Osteocyte (in vitro differentiated cells): Measurements from ENCODE around the gene LAMC2. TPM values are rescaled to one million over a fixed set of nuclear protein-coding genes. Genes with fewer than 3 reads are reported as not detected.

ENCODE experiments used
- DNase-seq: peaks from one replicate; pipeline ENCODE4 v3.0.0; 2021; ENCODE audit warnings: mixed read lengths; ENCODE audit not compliant: unreplicated experiment; ENCODE audit errors: extremely low spot score
- H3K27ac Mint-ChIP-seq: one replicate; pipeline ENCODE4 v1.8.0; 2021; ENCODE audit warnings: mild to moderate bottlenecking, mixed read lengths; ENCODE audit not compliant: unreplicated experiment
- H3K27me3 Mint-ChIP-seq: one replicate; pipeline ENCODE4 v1.8.0; 2021; ENCODE audit warnings: mixed read lengths; ENCODE audit not compliant: unreplicated experiment
- H3K36me3 Mint-ChIP-seq: one replicate; pipeline ENCODE4 v1.8.0; 2021; ENCODE audit warnings: mixed read lengths; ENCODE audit not compliant: unreplicated experiment
- H3K4me1 Mint-ChIP-seq: one replicate; pipeline ENCODE4 v1.8.0; 2021; ENCODE audit warnings: mixed read lengths; ENCODE audit not compliant: unreplicated experiment
- H3K4me3 Mint-ChIP-seq: one replicate; pipeline ENCODE4 v1.8.0; 2021; ENCODE audit warnings: mild to moderate bottlenecking, moderate library complexity, mixed read lengths; ENCODE audit not compliant: unreplicated experiment
- H3K9me3 Mint-ChIP-seq: one replicate; pipeline ENCODE4 v1.8.0; 2021; ENCODE audit warnings: mixed read lengths; ENCODE audit not compliant: unreplicated experiment
- total RNA-seq: library from RNA; stranded (reverse); gene quantifications from 2 replicates; pipeline ENCODE4 v1.2.1, GENCODE V29; 2021
- TF ChIP-seq, protein P1 (sequence below): fragments of 200-600 bp; sonication (generic); IDR thresholded peaks from 2 replicates; pipeline ENCODE4 v1.5.0; 2021; ENCODE audit warnings: antibody characterized with exemption, mild to moderate bottlenecking, moderate library complexity

The LAMC2 gene
- total RNA-seq, 1 donor from 2014 or later: 3.5 TPM

DNA sequence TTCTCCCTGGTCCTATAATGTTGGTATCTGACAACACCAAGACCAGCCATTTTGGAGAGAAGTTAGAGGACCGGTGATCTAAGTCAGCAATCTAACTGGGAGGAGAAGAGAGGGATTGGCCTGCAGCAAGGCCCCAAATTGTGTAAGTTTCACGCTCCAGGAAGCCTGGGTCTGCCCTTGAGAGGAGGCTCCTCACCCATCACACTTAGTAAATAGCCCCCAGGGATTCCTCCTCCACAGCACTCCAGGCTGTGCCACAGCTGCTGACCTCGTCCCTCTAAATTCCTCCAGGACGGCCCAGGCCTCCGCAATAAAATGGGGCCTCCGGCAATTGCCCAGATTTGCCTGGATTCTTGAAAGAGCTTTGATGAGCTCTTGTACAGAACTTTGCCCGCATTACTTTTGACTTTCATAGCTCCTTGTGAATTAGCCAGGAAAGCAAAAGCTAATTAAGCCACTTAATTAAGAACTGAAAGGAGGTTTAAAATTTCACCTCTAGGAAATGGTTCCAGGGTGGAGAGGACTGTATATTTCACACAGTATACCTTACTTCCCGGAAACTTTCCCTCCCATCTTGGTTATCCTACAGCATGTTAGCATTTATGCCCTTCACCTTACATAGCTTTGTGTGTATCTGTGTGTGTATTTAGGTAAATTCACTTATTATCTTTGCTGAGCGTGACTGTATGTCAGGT, 90.5 kb downstream of the LAMC2 start:
- Mint-ChIP-seq H3K4me1 (peaks cover 67% of the 10 kb centered on the region), H3K36me3 (no peaks in the 10 kb centered on the region), H3K9me3 (no peaks in the 10 kb centered on the region), H3K27ac (no peak overlapping the region), H3K4me3 (no peak overlapping the region), H3K27me3 (no peaks in the 10 kb centered on the region)
- no peak for DNase-seq
- TF ChIP-seq, protein P1, sequence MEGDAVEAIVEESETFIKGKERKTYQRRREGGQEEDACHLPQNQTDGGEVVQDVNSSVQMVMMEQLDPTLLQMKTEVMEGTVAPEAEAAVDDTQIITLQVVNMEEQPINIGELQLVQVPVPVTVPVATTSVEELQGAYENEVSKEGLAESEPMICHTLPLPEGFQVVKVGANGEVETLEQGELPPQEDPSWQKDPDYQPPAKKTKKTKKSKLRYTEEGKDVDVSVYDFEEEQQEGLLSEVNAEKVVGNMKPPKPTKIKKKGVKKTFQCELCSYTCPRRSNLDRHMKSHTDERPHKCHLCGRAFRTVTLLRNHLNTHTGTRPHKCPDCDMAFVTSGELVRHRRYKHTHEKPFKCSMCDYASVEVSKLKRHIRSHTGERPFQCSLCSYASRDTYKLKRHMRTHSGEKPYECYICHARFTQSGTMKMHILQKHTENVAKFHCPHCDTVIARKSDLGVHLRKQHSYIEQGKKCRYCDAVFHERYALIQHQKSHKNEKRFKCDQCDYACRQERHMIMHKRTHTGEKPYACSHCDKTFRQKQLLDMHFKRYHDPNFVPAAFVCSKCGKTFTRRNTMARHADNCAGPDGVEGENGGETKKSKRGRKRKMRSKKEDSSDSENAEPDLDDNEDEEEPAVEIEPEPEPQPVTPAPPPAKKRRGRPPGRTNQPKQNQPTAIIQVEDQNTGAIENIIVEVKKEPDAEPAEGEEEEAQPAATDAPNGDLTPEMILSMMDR: no peak

DNA sequence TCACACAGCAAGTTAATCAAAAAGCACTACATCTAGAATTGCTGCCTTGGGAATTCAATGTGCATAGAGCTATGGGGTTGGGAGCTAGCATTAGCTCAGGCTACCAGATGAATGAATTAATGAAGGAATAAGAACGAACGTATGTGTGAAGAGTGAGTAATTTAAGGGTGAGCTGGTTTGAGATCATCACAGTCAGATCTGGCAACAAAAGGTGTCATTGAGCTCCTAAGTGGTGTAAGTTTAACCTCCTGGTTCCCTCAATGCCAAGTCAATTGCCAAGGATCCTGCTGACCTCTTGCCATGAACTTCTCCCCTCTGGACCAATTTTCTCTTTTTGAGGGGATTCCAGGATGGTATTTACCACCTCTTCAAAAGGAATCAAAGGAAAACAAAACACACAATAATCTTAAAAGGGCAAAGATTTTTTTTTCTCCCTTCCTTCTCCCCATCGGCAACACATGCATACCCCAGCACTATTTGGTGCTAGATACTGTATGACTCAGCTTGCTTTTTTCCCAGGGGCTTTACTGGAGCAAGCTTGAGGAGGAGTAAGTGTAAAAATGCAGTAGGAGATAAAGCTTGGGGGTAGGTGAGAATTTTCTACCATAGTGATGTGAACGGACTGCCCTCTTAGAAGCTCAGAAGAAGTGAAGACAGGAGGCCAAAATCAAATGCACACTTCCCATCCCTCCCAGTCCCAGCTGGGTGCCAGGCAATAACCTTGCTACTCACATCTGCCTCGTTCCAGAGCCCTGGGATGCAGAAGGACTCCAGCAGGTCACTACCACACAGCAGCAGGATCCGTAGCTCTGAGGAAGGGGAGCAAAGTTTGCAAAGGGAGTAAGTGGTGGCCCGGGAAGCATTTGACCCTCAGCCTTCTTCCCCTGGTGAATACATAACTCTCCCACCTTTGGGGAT, 92.0 kb downstream of the LAMC2 start:
- no peak for DNase-seq
- Mint-ChIP-seq H3K4me3 (no peak overlapping the region), H3K36me3 (no peaks in the 10 kb centered on the region), H3K9me3 (no peaks in the 10 kb centered on the region), H3K27ac (peak overlapping the region; percentile 88), H3K27me3 (no peaks in the 10 kb centered on the region), H3K4me1 (peaks cover 61% of the 10 kb centered on the region)
- TF ChIP-seq, protein P1: no peak

DNA sequence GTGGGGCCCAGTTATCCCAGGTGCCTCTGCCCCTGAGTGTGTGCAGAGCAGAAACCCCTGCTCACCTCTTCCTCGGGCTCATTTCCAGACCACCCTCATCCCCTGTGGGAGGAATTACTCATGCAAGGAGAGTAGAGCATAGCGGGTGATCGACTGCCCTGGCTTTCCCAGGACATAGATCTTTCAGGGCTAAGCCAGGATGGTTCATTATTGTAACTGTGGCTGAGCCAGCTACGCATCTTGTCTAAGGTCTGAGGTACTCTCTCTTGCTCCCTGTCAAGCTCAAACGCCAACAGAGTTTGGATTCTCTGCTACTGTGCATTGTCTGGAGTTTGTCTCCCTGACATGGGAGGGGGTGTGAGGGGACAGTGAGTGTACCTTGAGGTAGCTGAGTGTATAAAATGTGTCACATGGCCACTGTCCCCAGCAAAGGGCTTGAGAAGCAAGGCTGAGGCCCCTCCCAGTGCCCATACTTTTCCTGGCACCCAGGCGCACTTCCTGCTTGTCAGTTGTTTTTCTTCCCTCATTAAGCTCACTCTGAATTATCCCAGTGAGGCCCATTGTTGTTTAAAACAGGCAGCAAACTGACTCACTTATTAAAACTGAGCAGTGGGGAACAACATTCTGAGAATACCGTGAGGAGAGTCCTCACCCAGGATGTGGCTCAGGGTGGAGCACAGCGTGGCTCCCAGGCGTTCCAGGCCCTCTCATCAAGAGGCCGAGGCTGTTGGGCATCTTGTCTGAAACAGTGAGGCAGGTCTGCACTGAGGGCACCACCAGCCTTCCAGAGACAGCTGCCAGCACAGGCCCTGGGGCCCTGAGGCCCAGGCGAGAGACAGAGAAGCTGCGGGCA, 92.9 kb downstream of the LAMC2 start:
- no peak for DNase-seq
- TF ChIP-seq, protein P1: no peak
- Mint-ChIP-seq H3K9me3 (no peaks in the 10 kb centered on the region), H3K27me3 (no peaks in the 10 kb centered on the region), H3K36me3 (no peaks in the 10 kb centered on the region), H3K4me3 (no peak overlapping the region), H3K4me1 (peaks cover 56% of the 10 kb centered on the region), H3K27ac (peak overlapping the region; percentile 88)

DNA sequence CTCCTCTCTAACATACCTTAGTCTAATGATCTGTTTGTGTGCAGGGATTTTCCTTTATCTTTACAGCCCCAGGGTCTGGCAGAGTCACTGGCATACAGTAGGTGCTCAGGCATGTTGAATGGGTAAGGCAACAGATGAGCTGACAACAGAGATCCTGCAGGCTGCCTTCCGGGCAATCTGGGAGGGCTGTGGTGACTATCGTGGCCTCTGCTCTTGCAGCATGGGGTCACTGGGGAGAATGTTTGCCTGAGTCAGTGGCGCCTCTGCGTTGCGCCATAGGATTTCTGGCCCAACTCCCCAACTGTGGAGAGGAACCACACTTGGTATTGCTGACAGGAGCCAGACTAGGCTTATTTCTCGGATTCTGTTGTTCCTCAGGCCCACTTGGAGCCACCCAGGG, 93.8 kb downstream of the LAMC2 start:
- H3K27me3 Mint-ChIP-seq: no peaks in the 10 kb centered on the region
- peaks cover 55% of the 10 kb centered on the region for H3K4me1 Mint-ChIP-seq
- no peaks in the 10 kb centered on the region for H3K9me3 Mint-ChIP-seq
- no peak overlapping the region for H3K4me3 Mint-ChIP-seq
- TF ChIP-seq, protein P1: no peak
- H3K27ac Mint-ChIP-seq: peak overlapping the region; percentile 88
- DNase-seq: no peak
- no peaks in the 10 kb centered on the region for H3K36me3 Mint-ChIP-seq
